Effector memory CD4-positive, alpha-beta T cell (primary cell): Measurements from ENCODE around the gene RAE1.
A peak's percentile ranks its signal among the peaks of the same experiment; 100 is the strongest.

Experiments used
- DNase-seq, 3 donors: peaks; one replicate each; pipeline ENCODE4 v3.0.0-alpha.2; 2020
- H3K27ac ChIP-seq: 2 replicates; pipeline ENCODE4 v1.7.0; 2013; ENCODE audit warnings: mild to moderate bottlenecking, low read length, moderate library complexity; ENCODE audit not compliant: insufficient read depth, poor library complexity, severe bottlenecking
- H3K27me3 ChIP-seq: replicated peaks from 2 replicates; pipeline ENCODE4 v1.7.0; 2013; ENCODE audit warnings: mild to moderate bottlenecking, low read length; ENCODE audit not compliant: insufficient read depth, control insufficient read depth, poor library complexity, severe bottlenecking
- H3K36me3 ChIP-seq: 2 replicates; pipeline ENCODE4 v1.7.0; 2013; ENCODE audit warnings: mild to moderate bottlenecking, low read length, moderate library complexity; ENCODE audit not compliant: control insufficient read depth, insufficient read depth
- H3K4me1 ChIP-seq: 2 replicates; pipeline ENCODE4 v1.7.0; 2013; ENCODE audit warnings: low read length, mild to moderate bottlenecking; ENCODE audit not compliant: control insufficient read depth, insufficient read depth, poor library complexity, severe bottlenecking
- H3K4me3 ChIP-seq: 2 replicates; pipeline ENCODE4 v1.7.0; 2013; ENCODE audit warnings: low read length, low read depth, mild to moderate bottlenecking; ENCODE audit not compliant: insufficient read depth, poor library complexity, severe bottlenecking
- H3K9me3 ChIP-seq: 2 replicates; pipeline ENCODE4 v1.7.0; 2013; ENCODE audit warnings: mild to moderate bottlenecking, low read length, moderate library complexity; ENCODE audit not compliant: control insufficient read depth

The RAE1 gene

DNA sequence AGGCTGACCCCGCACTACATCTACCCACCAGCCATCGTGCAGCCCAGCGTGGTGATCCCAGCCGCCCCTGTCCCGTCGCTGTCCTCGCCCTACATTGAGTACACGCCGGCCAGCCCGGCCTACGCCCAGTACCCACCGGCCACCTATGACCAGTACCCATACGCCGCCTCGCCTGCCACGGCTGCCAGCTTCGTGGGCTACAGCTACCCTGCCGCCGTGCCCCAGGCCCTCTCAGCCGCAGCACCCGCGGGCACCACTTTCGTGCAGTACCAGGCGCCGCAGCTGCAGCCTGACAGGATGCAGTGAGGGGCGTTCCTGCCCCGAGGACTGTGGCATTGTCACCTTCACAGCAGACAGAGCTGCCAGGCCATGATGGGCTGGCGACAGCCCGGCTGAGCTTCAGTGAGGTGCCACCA is 56.5 kb downstream of the RAE1 start:
- Histone ChIP-seq H3K4me1 (peaks cover 9% of the 10 kb centered on the region), H3K36me3 (peaks cover 73% of the 10 kb centered on the region)
- no peak for DNase-seq

DNA sequence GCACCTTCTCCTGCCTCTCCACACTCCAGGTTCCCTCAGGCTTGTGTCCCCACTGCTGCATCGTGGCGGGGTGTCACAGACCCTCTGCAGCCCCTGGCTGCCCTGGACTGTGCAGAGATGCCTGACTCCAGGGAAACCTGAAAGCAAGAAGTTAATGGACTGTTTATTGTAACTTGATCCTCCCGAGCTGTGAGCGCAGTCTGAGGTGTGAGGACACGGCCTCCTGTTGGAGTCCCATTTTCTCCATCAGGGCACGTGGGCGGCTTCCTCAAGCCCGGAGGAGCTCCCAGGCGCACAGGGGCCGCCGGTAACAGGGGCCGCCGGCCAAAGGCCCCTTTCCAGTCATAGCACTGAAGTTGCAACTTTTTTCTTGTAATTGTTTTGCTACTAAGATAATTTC is 57.1 kb downstream of the RAE1 start:
- DNase-seq: no peak
- H3K9me3 ChIP-seq: no peaks in the 10 kb centered on the region
- H3K27me3 ChIP-seq: no peaks in the 10 kb centered on the region
- peaks cover 3% of the 10 kb centered on the region for H3K4me1 ChIP-seq
- no peak overlapping the region for H3K4me3 ChIP-seq
- no peak overlapping the region for H3K27ac ChIP-seq
- peaks cover 67% of the 10 kb centered on the region for H3K36me3 ChIP-seq

More for the DNA sequence above, 56.5 kb downstream of the RAE1 start:
- no peak overlapping the region for H3K27ac ChIP-seq
- H3K4me3 ChIP-seq: no peak overlapping the region
- no peaks in the 10 kb centered on the region for H3K9me3 ChIP-seq
- H3K27me3 ChIP-seq: no peaks in the 10 kb centered on the region

- H3K27me3 ChIP-seq: no peaks in the 10 kb centered on the region
- no peaks in the 10 kb centered on the region for H3K9me3 ChIP-seq
- H3K4me1 ChIP-seq: no peaks in the 10 kb centered on the region
- peaks cover 62% of the 10 kb centered on the region for H3K36me3 ChIP-seq
- DNase-seq: no peak
- no peak overlapping the region for H3K27ac ChIP-seq
- no peak overlapping the region for H3K4me3 ChIP-seq
These were observed 57.6 kb downstream of the RAE1 start for GRCh38 chr20:57408536-57409233.

- no peak overlapping the region for H3K27ac ChIP-seq
- H3K27me3 ChIP-seq: no peaks in the 10 kb centered on the region
- DNase-seq: no peak
- H3K9me3 ChIP-seq: no peaks in the 10 kb centered on the region
- no peaks in the 10 kb centered on the region for H3K4me1 ChIP-seq
- no peak overlapping the region for H3K4me3 ChIP-seq
- H3K36me3 ChIP-seq: peaks cover 56% of the 10 kb centered on the region
These were observed 58.2 kb downstream of the RAE1 start for GRCh38 chr20:57409316-57409671.

- no peak for DNase-seq
- no peaks in the 10 kb centered on the region for H3K9me3 ChIP-seq
- H3K27me3 ChIP-seq: no peaks in the 10 kb centered on the region
- no peak overlapping the region for H3K27ac ChIP-seq
- no peaks in the 10 kb centered on the region for H3K4me1 ChIP-seq
- H3K36me3 ChIP-seq: peaks cover 50% of the 10 kb centered on the region
- no peak overlapping the region for H3K4me3 ChIP-seq
These were observed 58.8 kb downstream of the RAE1 start for GRCh38 chr20:57409672-57410397.

DNA sequence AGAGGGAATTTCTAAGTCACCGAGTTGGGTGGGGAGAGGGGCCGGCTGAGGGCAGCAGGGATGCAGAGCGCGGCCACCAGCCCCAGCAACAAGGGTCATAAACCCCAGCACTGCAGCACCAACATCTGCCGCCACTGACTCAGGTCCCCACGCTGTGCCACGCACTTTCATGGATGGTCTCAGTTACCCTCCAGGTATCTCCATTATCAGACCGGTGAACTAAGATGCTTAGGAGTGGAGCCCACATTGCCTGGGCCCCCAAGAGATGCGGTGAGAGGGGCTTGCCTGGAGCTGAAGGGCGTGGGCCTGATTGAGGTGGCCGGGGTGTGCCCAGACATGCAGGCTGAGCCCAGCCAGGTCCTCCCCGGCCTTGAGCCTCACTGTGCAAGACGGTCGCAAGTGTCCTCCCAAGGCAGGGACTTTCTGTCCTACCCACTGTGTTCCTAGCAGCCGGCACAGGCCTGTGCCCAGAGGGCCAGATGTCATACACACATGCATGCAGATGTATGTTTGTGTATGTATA is 59.4 kb downstream of the RAE1 start:
- H3K4me1 ChIP-seq: no peaks in the 10 kb centered on the region
- no peaks in the 10 kb centered on the region for H3K27me3 ChIP-seq
- H3K9me3 ChIP-seq: no peaks in the 10 kb centered on the region
- no peak for DNase-seq
- H3K36me3 ChIP-seq: peaks cover 44% of the 10 kb centered on the region
- H3K4me3 ChIP-seq: no peak overlapping the region
- H3K27ac ChIP-seq: no peak overlapping the region

GRCh38 chr20:57410924-57411323 is 59.9 kb downstream of the RAE1 start:
- Histone ChIP-seq H3K9me3 (no peaks in the 10 kb centered on the region), H3K36me3 (peaks cover 39% of the 10 kb centered on the region), H3K27me3 (no peaks in the 10 kb centered on the region), H3K4me3 (no peak overlapping the region), H3K27ac (no peak overlapping the region), H3K4me1 (no peaks in the 10 kb centered on the region)
- DNase-seq: no peak

DNA sequence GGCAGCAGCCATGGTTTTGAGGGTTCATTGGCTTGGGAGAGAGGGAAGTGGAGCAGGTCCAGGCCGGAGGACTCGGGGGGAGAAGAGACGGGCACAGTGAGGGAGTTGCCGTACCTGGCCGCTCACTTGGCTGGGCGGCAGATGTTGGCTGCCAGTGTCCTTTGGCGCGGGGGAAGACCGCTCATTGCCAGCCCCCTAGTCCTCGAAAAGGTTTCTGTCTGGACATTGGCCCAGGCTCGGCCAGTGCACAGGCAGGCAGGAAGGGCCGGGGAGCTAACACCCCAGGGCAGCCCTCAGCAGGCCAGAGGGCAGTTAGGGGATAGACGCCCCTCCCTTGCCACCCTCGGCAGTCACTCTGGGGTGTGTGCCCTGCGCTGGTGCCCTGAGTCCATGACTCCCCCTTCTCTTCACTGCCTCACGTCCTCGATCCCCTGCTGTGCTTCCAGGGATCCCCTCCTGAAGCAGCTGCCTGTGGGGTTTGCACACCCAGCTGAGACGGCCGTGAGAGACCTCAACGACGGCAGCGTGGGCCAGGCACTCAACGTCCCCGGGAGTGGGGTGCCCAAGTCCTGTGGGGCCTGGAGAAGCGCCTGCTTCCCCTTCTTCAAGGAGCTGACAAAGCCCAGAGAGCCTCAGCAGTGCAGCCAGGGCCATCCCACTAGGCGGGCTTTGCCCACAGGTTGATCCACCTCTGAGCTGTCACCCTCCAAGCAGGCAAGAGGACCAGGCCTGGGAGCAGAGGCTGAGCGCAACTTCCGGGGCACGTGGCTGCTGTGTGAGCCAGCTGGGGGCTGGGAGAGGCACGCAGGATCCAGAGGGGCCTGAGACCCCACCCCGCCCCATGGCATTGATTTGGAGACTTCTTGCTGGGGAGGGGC is 60.6 kb downstream of the RAE1 start:
- Histone ChIP-seq H3K9me3 (no peaks in the 10 kb centered on the region), H3K4me1 (no peaks in the 10 kb centered on the region), H3K27me3 (no peaks in the 10 kb centered on the region), H3K36me3 (peaks cover 32% of the 10 kb centered on the region), H3K27ac (no peak overlapping the region), H3K4me3 (no peak overlapping the region)
- DNase-seq: no peak

DNA sequence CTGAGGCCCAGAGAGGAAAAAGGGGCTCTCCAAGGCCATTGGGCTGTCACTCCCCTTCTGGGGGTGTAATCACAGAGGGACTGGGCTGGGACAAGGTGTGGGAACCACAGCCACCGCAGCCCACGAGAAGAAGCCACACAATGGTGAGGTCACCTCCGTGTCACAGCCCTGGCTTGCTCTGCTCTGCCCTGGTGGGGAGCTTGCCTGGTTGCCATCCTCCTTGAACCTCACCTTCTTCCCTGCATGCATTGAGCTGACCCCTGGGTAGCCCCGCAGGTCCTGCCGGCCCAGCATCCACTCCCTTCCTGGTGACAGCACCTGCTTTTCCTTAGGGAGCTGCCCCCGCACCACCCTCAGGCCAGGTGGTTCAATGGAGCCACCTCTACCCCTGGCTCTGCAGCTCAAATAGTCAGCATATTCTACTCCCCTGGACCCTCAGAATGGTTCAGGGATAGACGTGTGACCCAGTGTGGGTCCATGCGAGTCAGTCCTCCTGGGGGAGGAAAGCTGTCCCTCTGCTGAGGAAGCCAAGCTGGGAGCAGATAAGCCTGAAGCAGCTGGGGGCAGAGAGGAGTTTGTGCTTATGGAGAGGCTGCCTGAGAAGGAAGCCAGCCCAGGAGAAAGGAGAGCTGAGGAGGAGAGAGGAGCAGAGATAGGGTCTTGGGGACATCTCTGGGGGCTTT is 61.4 kb downstream of the RAE1 start:
- H3K36me3 ChIP-seq: peaks cover 25% of the 10 kb centered on the region
- no peaks in the 10 kb centered on the region for H3K27me3 ChIP-seq
- H3K27ac ChIP-seq: no peak overlapping the region
- DNase-seq: peak in 1 of 3 donors; percentile 44
- no peaks in the 10 kb centered on the region for H3K9me3 ChIP-seq
- H3K4me3 ChIP-seq: no peak overlapping the region
- no peaks in the 10 kb centered on the region for H3K4me1 ChIP-seq
